ENCODE data around the gene PCDH1. TPM values are rescaled to one million over a fixed set of nuclear protein-coding genes. Genes with fewer than 3 reads are reported as not detected.
A peak's percentile ranks its signal among the peaks of the same experiment; 100 is the strongest.
"Not testable (repeated sequence)": the region's sequence is repeated elsewhere in the genome, so short reads cannot be mapped to it uniquely, and the experiment has no call there.

The PCDH1 gene
- total RNA-seq, 1 experiment from 2014 or later: 4.0 TPM

GRCh38 chr5:141839015-141839513, 39.1 kb downstream of the PCDH1 start:
- no peak for DNase-seq (ENCODE audit: low read depth)

- no peak for DNase-seq (ENCODE audit: low read depth)
Observed at GRCh38 chr5:141838326-141839014, 39.7 kb downstream of the PCDH1 start.

- no peak for DNase-seq (ENCODE audit: low read depth)
Observed at GRCh38 chr5:141835928-141836670, 42.1 kb downstream of the PCDH1 start.

GRCh38 chr5:141834331-141834730, 43.9 kb downstream of the PCDH1 start:
- DNase-seq (ENCODE audit: low read depth): no peak

GRCh38 chr5:141832131-141832530, 46.1 kb downstream of the PCDH1 start:
- DNase-seq (ENCODE audit: low read depth): no peak

- no peak for DNase-seq (ENCODE audit: low read depth)
Observed at GRCh38 chr5:141828162-141828561, 50.0 kb downstream of the PCDH1 start.

GRCh38 chr5:141826674-141827073, 51.5 kb downstream of the PCDH1 start:
- no peak for DNase-seq (ENCODE audit: low read depth)

GRCh38 chr5:141825791-141826560, 52.2 kb downstream of the PCDH1 start:
- no peak for DNase-seq (ENCODE audit: low read depth)

- no peak for DNase-seq (ENCODE audit: low read depth)
Observed at GRCh38 chr5:141825241-141825671, 53.0 kb downstream of the PCDH1 start.

GRCh38 chr5:141824717-141825116, 53.5 kb downstream of the PCDH1 start:
- DNase-seq (ENCODE audit: low read depth): no peak

GRCh38 chr5:141823056-141823455, 55.2 kb downstream of the PCDH1 start:
- no peak for DNase-seq (ENCODE audit: low read depth)

GRCh38 chr5:141822144-141822543, 56.1 kb downstream of the PCDH1 start:
- DNase-seq (ENCODE audit: low read depth): no peak

- DNase-seq (ENCODE audit: low read depth): peak; percentile 53
Observed at GRCh38 chr5:141821430-141821925, 56.7 kb downstream of the PCDH1 start.

- not testable (repeated sequence) for DNase-seq (ENCODE audit: low read depth)
Observed at GRCh38 chr5:141820686-141821085, 57.5 kb downstream of the PCDH1 start.

GRCh38 chr5:141817631-141818030, 60.6 kb downstream of the PCDH1 start:
- no peak for DNase-seq (ENCODE audit: low read depth)

GRCh38 chr5:141816598-141817399, 61.4 kb downstream of the PCDH1 start:
- no peak for DNase-seq (ENCODE audit: low read depth)

GRCh38 chr5:141815796-141816180, 62.4 kb downstream of the PCDH1 start:
- DNase-seq (ENCODE audit: low read depth): no peak

- DNase-seq (ENCODE audit: low read depth): no peak
Observed at GRCh38 chr5:141815051-141815795, 63.0 kb downstream of the PCDH1 start.

- DNase-seq (ENCODE audit: low read depth): peak; percentile 20
Observed at GRCh38 chr5:141814064-141814964, 63.9 kb downstream of the PCDH1 start.
